ENCODE measurements around the gene ANTXR2. TPM values are rescaled to one million over a fixed set of nuclear protein-coding genes. Genes with fewer than 3 reads are reported as not detected.

The ANTXR2 gene
- total RNA-seq, 1 donor from 2014 or later, result 61.7 TPM

- H3K27me3 Mint-ChIP-seq (ENCODE audit: low read depth), result no peaks in the 10 kb centered on the region
- no peak overlapping the region for H3K27ac Mint-ChIP-seq
- no peaks in the 10 kb centered on the region for H3K36me3 Mint-ChIP-seq
- peaks cover 30% of the 10 kb centered on the region for H3K9me3 Mint-ChIP-seq
- no peak overlapping the region for H3K4me3 Mint-ChIP-seq
- H3K4me1 Mint-ChIP-seq, result no peaks in the 10 kb centered on the region
- TF ChIP-seq, protein P1, sequence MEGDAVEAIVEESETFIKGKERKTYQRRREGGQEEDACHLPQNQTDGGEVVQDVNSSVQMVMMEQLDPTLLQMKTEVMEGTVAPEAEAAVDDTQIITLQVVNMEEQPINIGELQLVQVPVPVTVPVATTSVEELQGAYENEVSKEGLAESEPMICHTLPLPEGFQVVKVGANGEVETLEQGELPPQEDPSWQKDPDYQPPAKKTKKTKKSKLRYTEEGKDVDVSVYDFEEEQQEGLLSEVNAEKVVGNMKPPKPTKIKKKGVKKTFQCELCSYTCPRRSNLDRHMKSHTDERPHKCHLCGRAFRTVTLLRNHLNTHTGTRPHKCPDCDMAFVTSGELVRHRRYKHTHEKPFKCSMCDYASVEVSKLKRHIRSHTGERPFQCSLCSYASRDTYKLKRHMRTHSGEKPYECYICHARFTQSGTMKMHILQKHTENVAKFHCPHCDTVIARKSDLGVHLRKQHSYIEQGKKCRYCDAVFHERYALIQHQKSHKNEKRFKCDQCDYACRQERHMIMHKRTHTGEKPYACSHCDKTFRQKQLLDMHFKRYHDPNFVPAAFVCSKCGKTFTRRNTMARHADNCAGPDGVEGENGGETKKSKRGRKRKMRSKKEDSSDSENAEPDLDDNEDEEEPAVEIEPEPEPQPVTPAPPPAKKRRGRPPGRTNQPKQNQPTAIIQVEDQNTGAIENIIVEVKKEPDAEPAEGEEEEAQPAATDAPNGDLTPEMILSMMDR (IDR thresholded peaks at IDR 0.05; ENCODE audit: unreplicated experiment), result no peak
- DNase-seq (ENCODE audit: low spot score in 2 of 2, unreplicated experiment in 2 of 2), result no peak
Observed at GRCh38 chr4:80082693-80083092, 9.7 kb upstream of the ANTXR2 start.

GRCh38 chr4:80081566-80081965 lies 8.5 kb upstream of the ANTXR2 start:
- H3K4me3 Mint-ChIP-seq, result no peak overlapping the region
- H3K4me1 Mint-ChIP-seq, result no peaks in the 10 kb centered on the region
- no peaks in the 10 kb centered on the region for H3K36me3 Mint-ChIP-seq
- H3K9me3 Mint-ChIP-seq, result peaks cover 30% of the 10 kb centered on the region
- no peaks in the 10 kb centered on the region for H3K27me3 Mint-ChIP-seq (ENCODE audit: low read depth)
- no peak for DNase-seq (ENCODE audit: low spot score in 2 of 2, unreplicated experiment in 2 of 2)
- H3K27ac Mint-ChIP-seq, result no peak overlapping the region
- TF ChIP-seq, protein P1 (IDR thresholded peaks at IDR 0.05; ENCODE audit: unreplicated experiment), result no peak

DNA sequence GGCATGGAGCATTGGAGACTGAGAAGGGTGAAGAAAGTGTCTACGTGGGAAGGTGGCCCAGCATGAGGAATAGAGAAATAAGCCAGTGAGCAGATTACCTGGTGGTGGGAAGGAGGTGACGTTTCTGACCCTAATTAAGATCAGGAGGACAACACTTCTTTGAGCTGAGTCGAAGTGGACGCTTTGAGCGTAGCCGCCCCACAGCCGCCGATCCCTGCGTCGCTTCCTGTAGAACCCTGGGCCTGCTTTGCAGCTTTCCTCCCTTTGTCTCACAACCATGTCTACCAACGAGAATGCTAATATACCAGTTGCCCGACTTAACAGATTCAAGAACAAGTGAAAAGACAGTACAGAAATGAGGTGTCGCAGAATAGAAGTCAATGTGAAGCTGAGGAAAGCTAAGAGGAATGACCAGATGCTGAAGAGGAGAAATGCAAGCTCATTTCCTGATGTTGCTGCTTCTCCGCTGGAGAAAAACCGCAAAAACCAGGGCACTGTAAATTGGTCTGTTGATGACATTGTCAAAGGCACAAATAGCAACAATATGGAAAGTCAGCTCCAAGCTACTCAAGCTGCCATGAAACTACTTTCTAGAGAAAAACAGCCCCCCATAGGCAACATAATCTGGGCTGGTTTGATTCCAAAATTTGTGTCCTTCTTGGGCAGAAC lies 6.4 kb upstream of the ANTXR2 start:
- no peak overlapping the region for H3K4me3 Mint-ChIP-seq
- peaks cover 6% of the 10 kb centered on the region for H3K4me1 Mint-ChIP-seq
- peaks cover 36% of the 10 kb centered on the region for H3K9me3 Mint-ChIP-seq
- DNase-seq (ENCODE audit: low spot score in 2 of 2, unreplicated experiment in 2 of 2), result no peak
- no peaks in the 10 kb centered on the region for H3K36me3 Mint-ChIP-seq
- H3K27ac Mint-ChIP-seq, result no peak overlapping the region
- TF ChIP-seq, protein P1 (IDR thresholded peaks at IDR 0.05; ENCODE audit: unreplicated experiment), result no peak
- no peaks in the 10 kb centered on the region for H3K27me3 Mint-ChIP-seq (ENCODE audit: low read depth)

DNA sequence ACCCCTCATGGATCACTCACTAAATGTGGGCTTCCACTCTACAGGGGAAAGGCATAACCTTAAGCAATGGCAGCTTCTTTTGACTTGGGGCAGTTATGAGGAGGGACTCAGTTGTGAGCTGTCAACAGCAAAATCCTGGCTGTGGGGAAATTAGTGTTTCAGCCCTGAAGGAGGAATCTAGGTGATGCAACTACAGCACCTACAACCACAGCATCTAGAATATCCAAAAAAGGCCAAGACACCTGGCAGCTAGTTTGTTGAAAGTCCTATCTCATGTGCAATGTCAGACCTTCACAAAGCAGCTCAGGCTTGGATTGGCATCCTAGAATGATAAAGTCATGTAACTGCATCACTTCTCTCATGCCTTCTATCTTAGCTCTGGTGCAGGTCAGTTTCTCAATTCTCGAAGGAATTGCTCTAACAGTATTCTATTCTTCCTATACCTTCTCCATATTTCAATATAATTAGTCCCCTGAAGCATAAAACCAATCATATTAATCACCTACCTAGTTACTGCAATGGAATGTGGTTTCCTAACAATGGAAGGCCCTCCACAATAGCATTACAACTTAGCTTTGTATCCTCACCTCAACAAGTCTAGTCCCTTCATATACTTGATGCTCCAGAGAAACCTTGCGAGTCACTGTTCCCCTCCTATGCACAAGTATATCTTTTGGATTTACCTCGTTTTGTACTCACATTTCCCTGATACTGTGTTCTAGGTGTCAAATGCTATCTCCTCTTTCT lies 5.5 kb upstream of the ANTXR2 start:
- no peak overlapping the region for H3K4me3 Mint-ChIP-seq
- TF ChIP-seq, protein P1 (IDR thresholded peaks at IDR 0.05; ENCODE audit: unreplicated experiment), result no peak
- H3K36me3 Mint-ChIP-seq, result no peaks in the 10 kb centered on the region
- peaks cover 40% of the 10 kb centered on the region for H3K9me3 Mint-ChIP-seq
- H3K27ac Mint-ChIP-seq, result no peak overlapping the region
- peaks cover 15% of the 10 kb centered on the region for H3K4me1 Mint-ChIP-seq
- no peaks in the 10 kb centered on the region for H3K27me3 Mint-ChIP-seq (ENCODE audit: low read depth)
- no peak for DNase-seq (ENCODE audit: low spot score in 2 of 2, unreplicated experiment in 2 of 2)

- no peak for DNase-seq (ENCODE audit: low spot score in 2 of 2, unreplicated experiment in 2 of 2)
- Mint-ChIP-seq H3K27ac (no peak overlapping the region), H3K4me1 (peaks cover 18% of the 10 kb centered on the region)
Observed at GRCh38 chr4:80077639-80078038, 4.6 kb upstream of the ANTXR2 start.

More at GRCh38 chr4:80077639-80078038, 4.6 kb upstream of the ANTXR2 start:
- Mint-ChIP-seq H3K36me3 (no peaks in the 10 kb centered on the region), H3K4me3 (no peak overlapping the region), H3K9me3 (peaks cover 35% of the 10 kb centered on the region), H3K27me3 (ENCODE audit: low read depth) (no peaks in the 10 kb centered on the region)
- TF ChIP-seq, protein P1 (IDR thresholded peaks at IDR 0.05; ENCODE audit: unreplicated experiment), result no peak

All from mesothelial cell of epicardium (in vitro differentiated cells).